ENCODE measurements around the gene RNF157.

Gene RNF157

GRCh38 chr17:76157759-76158158 lies 82.5 kb downstream of the RNF157 start:
- no peak for DNase-seq (ENCODE audit: low read depth in 2 of 2)

- DNase-seq (ENCODE audit: low read depth in 2 of 2), result no peak
Observed at GRCh38 chr17:76156662-76156991, 83.7 kb downstream of the RNF157 start.

GRCh38 chr17:76155988-76156661 lies 84.2 kb downstream of the RNF157 start:
- no peak for DNase-seq (ENCODE audit: low read depth in 2 of 2)

DNA sequence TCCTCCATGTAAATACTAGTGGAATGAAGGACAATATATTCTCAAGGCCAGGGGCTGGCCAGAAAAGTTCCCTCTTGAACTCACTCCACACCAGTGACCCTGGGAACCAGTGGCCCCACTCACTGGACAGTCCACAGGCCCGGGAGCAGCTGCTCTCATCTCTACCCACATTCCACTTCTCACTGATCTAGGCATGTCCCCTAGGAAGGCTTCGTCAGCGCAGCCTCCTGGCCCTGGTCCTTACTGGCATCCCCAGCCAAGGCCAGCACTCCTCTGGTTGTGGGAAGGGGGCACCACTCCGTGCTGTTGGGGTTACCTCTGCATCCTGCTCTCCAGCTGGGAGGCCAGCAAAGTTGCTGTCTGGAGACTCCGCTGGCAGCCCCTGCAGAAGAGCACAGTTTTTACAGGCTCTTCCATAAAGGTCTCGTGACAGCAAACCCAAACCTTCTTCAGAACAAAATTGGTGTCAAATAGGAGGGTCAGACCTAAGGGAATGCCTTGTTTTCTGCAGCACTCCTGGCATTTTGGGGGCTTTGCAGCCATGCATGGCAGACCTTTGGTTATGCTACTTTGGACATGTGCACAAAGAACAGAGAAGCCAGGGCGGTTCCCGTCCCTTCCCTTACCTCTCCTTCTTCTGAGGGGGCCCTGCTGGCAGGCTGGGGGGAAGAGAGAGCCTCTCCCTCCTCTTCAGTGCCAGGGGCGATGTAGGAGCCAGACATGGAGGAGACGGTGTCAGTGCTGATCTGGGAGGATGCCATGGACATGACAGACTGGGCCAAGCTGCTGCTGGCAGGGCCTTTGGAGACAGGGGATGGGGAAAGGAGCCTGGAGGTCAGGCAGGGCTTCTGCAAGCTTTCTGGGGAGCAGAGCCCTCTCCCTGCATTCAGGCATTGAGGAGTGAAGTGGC lies 85.1 kb downstream of the RNF157 start:
- no peak for DNase-seq (ENCODE audit: low read depth in 2 of 2)

- no peak for DNase-seq (ENCODE audit: low read depth in 2 of 2)
Observed at GRCh38 chr17:76154292-76154691, 86.0 kb downstream of the RNF157 start.

- no peak for DNase-seq (ENCODE audit: low read depth in 2 of 2)
Observed at GRCh38 chr17:76153640-76154039, 86.7 kb downstream of the RNF157 start.

DNA sequence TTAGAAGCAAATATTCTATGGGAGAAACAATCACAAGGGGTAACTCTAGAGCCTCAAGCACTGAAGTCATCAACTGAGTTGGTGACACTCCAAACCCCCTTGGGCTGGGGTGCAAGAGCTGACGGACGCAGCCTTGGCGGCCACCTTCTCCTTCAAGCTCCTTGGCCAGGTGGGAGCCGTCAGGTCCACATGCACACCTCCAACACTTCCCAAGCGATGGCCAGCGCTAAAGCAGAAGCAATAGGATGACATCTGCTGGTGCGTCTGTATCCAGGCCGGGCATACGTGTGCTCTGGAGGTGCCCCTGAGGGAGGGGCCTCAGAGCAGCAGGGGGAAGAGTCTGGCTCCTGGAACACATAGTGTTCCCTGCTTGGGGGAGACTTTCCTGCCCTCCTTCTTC lies 87.1 kb downstream of the RNF157 start:
- no peak for DNase-seq (ENCODE audit: low read depth in 2 of 2)

DNA sequence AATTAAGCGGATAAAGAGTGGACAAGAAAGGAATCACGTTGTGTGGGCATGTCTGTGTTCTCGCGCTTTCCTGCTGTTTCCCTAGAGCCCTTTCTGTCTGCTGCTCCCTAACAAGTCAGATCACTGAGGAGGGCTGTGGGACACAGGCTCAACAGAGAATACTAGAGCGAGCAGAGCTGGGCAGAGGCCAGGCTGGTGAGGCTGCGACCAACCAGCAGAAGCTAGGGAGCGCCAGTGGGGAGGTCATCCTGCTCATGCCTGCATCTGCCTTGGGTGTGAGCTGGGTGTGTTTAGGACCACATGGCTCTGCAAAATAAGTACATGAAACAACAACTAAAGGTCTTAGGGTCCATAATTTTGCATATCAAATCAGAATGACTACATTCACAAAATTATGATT lies 87.7 kb downstream of the RNF157 start:
- no peak for DNase-seq (ENCODE audit: low read depth in 2 of 2)

DNA sequence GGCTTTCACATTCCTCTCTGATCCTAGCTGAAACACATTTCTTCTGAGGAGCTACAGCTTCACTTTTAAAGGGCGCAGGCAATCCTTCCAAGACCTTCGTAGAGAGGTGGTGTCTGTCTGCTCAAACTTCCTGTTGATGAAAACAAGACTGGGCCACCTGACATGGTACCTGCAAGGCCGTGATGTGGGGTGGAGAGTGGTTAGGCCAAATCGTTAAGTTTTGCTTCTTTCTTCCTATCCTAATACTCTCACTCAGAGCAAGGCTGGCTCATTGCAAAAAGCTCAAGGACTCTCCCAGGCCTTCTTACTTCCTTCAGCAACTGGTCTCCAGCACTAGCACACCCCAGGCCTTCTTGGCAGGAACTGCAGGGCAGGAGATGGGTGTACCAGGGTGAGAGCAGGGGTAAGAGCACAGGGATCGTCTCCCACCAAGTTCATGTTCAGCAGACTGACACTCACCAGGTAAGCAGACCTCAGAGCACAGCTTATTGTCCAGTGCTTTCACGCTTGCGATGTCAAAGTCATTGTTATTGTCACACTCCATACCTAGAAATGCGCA lies 88.3 kb downstream of the RNF157 start:
- no peak for DNase-seq (ENCODE audit: low read depth in 2 of 2)

- DNase-seq (ENCODE audit: low read depth in 2 of 2), result no peak
Observed at GRCh38 chr17:76150712-76151622, 89.3 kb downstream of the RNF157 start.

DNA sequence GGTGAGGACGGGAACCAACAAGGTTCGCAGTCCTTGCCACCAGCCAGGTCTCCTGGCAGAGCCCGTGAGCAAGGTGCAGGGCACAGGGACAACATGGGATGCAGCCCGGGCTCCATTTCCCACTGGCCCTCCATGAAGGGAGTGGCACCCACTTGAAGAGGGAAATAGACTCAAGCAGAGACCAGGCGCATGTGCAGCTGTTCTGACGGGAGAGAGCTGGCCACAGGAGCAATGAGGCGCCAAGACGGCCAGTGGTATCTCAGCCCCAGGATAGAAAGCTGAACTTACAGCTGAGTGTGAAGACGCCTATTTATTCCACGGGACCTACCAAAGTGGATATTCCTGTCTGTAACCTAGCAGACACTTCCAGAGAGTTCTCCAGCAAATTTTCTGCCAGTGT lies 91.1 kb downstream of the RNF157 start:
- no peak for DNase-seq (ENCODE audit: low read depth in 2 of 2)

DNA sequence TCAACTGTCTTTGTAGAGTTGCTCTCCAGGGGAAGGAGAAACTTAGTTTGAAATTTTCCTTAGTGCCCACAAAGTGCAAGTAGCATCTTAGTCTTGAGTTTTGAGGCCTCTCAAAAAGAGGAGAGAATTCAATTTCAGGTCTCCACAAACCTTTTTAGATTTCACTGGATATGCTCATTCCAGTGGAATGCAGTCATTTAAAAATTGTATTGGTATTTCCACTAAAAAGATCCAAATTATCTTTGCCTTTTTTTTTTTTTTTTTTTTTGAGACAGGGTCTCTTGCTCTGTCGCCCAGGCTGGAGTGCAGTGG lies 92.3 kb downstream of the RNF157 start:
- DNase-seq (ENCODE audit: low read depth in 2 of 2), result no peak

- DNase-seq (ENCODE audit: low read depth in 2 of 2), result peak in 1 of 2 experiments; percentile 9
Observed at GRCh38 chr17:76147211-76148014, 92.9 kb downstream of the RNF157 start.

DNA sequence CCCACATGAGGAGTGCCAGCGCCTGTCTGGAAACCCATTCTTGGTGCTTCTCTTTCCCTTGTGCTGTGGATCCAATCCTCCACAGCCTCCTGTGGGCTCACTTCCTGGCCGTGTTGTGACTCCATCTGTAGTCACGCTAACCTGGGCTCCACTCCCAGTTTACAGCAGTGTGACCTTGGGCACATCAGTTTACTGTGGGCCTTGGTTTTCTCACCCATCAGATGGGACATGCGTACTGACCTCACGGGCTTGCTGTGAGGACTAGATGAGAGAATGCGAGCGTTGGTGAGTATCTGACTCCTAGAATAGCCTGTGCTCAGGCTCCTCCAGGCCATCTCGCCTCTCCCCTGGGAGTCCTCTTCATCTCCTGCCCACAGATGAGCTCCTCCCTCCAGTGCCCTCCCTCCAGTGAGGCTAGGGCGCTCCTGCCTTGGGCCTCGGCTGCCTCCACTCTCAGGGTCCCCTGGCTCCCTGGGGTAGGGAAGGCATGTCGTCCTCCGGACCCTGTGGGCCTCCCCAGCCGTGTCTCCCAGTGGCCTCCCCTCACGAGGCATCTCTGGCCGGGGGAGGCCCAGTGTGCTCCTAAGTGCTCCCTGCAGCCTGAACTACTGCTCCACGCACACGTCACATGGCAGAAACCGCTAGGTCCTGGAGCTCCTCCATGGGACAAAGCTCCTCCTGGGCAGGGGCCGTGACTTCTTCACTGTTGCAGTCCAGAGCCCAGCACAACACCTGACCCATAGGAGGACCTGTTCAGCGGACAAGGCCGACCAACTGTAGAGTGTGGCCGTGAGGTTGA lies 94.0 kb downstream of the RNF157 start:
- DNase-seq (ENCODE audit: low read depth in 2 of 2), result no peak

- DNase-seq (ENCODE audit: low read depth in 2 of 2), result no peak
Observed at GRCh38 chr17:76145231-76146052, 94.9 kb downstream of the RNF157 start.

GRCh38 chr17:76142585-76143041 lies 97.7 kb downstream of the RNF157 start:
- no peak for DNase-seq (ENCODE audit: low read depth in 2 of 2)

- DNase-seq (ENCODE audit: low read depth in 2 of 2), result no peak
Observed at GRCh38 chr17:76142039-76142584, 98.2 kb downstream of the RNF157 start.

DNA sequence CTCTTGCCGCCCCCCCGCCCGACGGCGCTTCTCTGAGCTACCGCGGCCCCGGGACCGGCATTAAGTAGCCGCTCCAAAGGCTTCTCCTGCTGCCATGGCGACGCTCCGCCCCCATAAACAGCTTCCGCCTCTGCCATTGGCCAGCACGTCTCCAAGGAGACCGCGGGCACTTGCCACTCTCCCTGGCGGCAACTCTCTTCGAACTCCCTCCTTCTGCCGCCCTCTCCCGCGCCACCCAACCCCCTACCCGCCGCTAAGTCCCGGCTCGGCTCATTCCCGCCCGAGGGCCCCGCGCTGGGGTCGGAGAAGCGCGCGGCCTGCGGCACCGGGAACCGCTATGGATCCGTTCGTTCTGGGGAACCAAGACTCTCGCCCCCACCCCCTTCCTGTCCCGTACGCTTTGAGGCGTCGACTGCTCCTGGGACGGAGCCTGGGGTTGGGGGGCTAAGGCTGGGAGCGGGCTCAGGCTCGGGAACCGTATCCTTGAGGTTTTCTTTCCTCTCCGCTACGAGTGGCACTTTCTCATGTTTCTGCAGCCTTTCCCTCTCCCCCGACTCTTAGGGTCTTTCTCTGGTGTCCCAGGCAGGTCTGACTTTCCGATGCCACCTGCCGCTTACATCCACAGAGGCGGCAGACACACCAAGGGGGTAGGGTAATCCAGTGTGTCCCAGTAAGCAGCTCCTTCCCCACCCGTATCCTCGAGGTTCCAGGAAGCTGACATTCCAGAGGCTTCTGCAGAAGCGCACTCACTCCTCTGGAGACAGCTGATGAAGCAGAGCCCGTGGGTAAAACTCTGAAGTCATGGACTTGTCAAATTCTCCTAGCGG lies 98.9 kb downstream of the RNF157 start, which contains the start of gene FOXJ1:
Gene FOXJ1 (minus strand): TSS at position 34 of the 827 bp plus-strand sequence. CDS start 850 bp downstream, outside the sequence.
- DNase-seq (ENCODE audit: low read depth in 2 of 2), result peak; percentile 19 to 34
